ENCODE data around the gene TBX21. TPM values are rescaled to one million over a fixed set of nuclear protein-coding genes. Genes with fewer than 3 reads are reported as not detected.

The TBX21 gene
- total and polyA plus RNA-seq, 9 of the 15 experiments (the other 6 are each of a cell fraction or from before 2014, with no cell fraction given): 0.07 TPM; not detected in 8

DNA sequence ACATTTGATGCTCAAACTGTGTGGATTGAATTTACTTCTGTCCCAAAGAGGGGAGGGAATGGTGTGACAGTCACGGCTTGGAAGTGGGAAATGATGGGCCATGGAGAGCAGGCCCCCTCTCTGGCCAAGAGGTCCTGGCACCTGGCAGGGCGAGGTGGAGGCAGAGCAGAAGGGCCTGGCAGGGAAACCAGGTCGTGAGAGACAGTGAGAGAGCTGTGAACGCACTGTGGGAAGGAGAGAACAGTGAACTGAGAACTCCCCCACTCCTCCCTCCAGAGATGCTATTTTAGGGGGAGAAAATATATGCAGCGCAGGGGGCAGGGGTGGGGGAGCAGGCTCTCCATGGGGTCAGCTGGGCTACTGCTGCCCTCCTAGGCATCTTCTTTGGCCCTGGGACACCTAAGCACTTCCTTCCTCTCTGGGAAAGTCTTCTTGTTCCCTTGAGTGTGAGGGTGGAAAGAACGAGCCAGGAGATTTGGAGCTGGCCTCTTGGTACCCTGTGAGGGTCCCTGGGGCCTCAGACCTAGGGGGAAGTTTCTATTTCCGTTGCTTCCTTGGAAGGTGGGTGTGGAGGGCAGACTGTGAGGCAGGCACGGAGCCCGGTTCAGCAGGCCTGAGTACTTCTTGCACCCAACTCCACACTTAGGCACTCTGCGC, 17.2 kb upstream of the TBX21 start (continued):
- TF ChIP-seq, protein P1, sequence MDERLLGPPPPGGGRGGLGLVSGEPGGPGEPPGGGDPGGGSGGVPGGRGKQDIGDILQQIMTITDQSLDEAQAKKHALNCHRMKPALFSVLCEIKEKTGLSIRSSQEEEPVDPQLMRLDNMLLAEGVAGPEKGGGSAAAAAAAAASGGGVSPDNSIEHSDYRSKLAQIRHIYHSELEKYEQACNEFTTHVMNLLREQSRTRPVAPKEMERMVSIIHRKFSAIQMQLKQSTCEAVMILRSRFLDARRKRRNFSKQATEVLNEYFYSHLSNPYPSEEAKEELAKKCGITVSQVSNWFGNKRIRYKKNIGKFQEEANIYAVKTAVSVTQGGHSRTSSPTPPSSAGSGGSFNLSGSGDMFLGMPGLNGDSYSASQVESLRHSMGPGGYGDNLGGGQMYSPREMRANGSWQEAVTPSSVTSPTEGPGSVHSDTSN (CRISPR knock-in tag; IDR thresholded peaks at IDR 0.05; ENCODE audit: low read depth): no peak
- TF ChIP-seq, protein P1 (tag; conservative IDR thresholded peaks at IDR 0.05; ENCODE audit: low read depth): no peak
- TF ChIP-seq KHSRP (IDR thresholded peaks at IDR 0.05) (no peak), TAF15 (IDR thresholded peaks at IDR 0.05; ENCODE audit: low read depth, low read length) (no peak), TEAD1 (CRISPR knock-in tag; IDR thresholded peaks at IDR 0.05) (no peak), RCOR1 (IDR thresholded peaks at IDR 0.05; ENCODE audit: borderline replicate concordance in 1 of 2, low read depth in 2 of 2, low read length in 2 of 2) (no peak)

DNA sequence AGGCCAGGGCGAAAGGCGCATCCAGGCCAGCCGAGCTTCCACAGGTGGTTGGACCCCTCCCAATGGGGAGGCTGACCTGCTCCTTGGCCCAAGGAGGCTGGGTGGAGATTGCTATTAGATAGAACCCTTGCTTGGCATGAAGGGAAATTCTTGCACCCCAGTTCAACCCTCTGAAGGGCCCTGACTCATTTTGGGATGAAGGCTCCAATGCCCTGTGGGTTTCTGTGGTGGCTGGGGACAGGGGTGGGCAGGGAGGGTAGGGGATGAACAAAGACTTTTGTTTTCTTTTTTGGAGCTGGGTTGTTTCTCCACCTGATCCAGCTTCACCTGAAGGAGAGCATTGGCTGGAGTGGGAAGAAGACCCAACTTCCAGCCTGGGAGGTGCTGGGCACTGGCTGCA, 16.7 kb upstream of the TBX21 start:
- H3K9me3 ChIP-seq (replicated peaks; ENCODE audit: control insufficient read depth, insufficient read depth, low read depth, low read length): no peaks in the 10 kb centered on the region
- H3K4me1 ChIP-seq (replicated peaks in 1 of 2; ENCODE audit: control insufficient read depth in 2 of 2, insufficient read depth in 2 of 2, low read length in 2 of 2): peaks cover 25 to 50% of the 10 kb centered on the region in 2 experiments
- DNase-seq (ENCODE audit: extremely low read depth in 1 of 4, low spot score in 3 of 4): no peak
- H3K9me1 ChIP-seq (ENCODE audit: control insufficient read depth, insufficient read depth, low read length): no peaks in the 10 kb centered on the region
- CTCF ChIA-PET (ENCODE audit: low intra/inter-chr PET ratio): no interaction called here
- H3K79me2 ChIP-seq (ENCODE audit: control insufficient read depth, insufficient read depth, low read length): no peaks in the 10 kb centered on the region
- no peak overlapping the region for H3K27ac ChIP-seq (ENCODE audit: extremely low read depth, low read depth, low read length)
- no peak overlapping the region for H3K4me3 ChIP-seq
- no peak for TF ChIP-seq TBL1XR1 (IDR thresholded peaks at IDR 0.05; ENCODE audit: low read length in 2 of 2)
- TF ChIP-seq KLF16 (IDR thresholded peaks at IDR 0.05): no peak
- no peak for TF ChIP-seq KLF6 (CRISPR knock-in tag; IDR thresholded peaks at IDR 0.05; ENCODE audit: borderline replicate concordance)
- no peak for TF ChIP-seq FOXJ2 (tag; IDR thresholded peaks at IDR 0.05)
- no peak for TF ChIP-seq ZNF551 (CRISPR knock-in tag; IDR thresholded peaks at IDR 0.05)
- no peak for TF ChIP-seq ZSCAN29 (IDR thresholded peaks at IDR 0.05)
- no peak for TF ChIP-seq PPARD (CRISPR knock-in tag; IDR thresholded peaks at IDR 0.05)
- H3K36me3 ChIP-seq (ENCODE audit: control insufficient read depth, insufficient read depth, low read length): no peaks in the 10 kb centered on the region
- no TSS peak for BruUV-seq (replicated peaks)
- H3K27me3 ChIP-seq (ENCODE audit: control insufficient read depth in 2 of 2, insufficient read depth in 2 of 2, low read length in 2 of 2): peaks cover 19 to 69% of the 10 kb centered on the region in 2 experiments; a peak in 4 of 5 replicates
- no peak overlapping the region for H3K4me2 ChIP-seq (ENCODE audit: insufficient read depth, low read length)
- in situ Hi-C loops (cut with MboI) (no loop called here), intact Hi-C loops (cut with micrococcal nuclease) (no loop called here)
- POLR2A ChIA-PET: interaction anchor here (0.6 to 1.6 kb wide), 2 partner anchors 11 to 225 kb away, joined by 3 to 7 read pairs; partner anchors contain the start of gene PNPO
- H3K9ac ChIP-seq (ENCODE audit: insufficient read depth in 1 of 2, low read depth in 2 of 2, low read length in 2 of 2): 0 out of 4 replicates have a peak overlapping the region, but pooled peaks of 1 of the 2 experiments have one; percentile 19
- no peak for ATAC-seq
- peaks cover 3% of the 10 kb centered on the region for H4K20me1 ChIP-seq (replicated peaks; ENCODE audit: control insufficient read depth, insufficient read depth, low read length)
- 19% methylated on average over 3 of the region's 3 CpGs for WGBS (ENCODE audit: insufficient coverage, low coverage, missing lambda C conversion rate)
- no peak for FAIRE-seq
- H2AFZ ChIP-seq (ENCODE audit: low read depth, low read length): no peak overlapping the region

Measured in K562 (cell line).